Right renal pelvis (tissue), 4 donors: ENCODE measurements around the gene ZNF26. TPM values are rescaled to one million over a fixed set of nuclear protein-coding genes. Genes with fewer than 3 reads are reported as not detected.

ENCODE experiments used
- DNase-seq, 4 donors: peaks; one replicate each; pipeline ENCODE4 v3.0.0-alpha.2; 2013; ENCODE audit warnings: low read depth in 4 of 4, low spot score in 3 of 4, missing footprints in 1 of 4
- polyA plus RNA-seq, 4 donors: library from polyadenylated mRNA; unstranded; fragments of 120-200 nt; gene quantifications; one replicate each; pipeline ENCODE4 v1.2.1, GENCODE V29; 2013; ENCODE audit not compliant: insufficient read length in 4 of 4

ZNF26 gene
- polyA plus RNA-seq, 4 donors, result 10.7 to 14.2 (median 12.4) TPM

DNA sequence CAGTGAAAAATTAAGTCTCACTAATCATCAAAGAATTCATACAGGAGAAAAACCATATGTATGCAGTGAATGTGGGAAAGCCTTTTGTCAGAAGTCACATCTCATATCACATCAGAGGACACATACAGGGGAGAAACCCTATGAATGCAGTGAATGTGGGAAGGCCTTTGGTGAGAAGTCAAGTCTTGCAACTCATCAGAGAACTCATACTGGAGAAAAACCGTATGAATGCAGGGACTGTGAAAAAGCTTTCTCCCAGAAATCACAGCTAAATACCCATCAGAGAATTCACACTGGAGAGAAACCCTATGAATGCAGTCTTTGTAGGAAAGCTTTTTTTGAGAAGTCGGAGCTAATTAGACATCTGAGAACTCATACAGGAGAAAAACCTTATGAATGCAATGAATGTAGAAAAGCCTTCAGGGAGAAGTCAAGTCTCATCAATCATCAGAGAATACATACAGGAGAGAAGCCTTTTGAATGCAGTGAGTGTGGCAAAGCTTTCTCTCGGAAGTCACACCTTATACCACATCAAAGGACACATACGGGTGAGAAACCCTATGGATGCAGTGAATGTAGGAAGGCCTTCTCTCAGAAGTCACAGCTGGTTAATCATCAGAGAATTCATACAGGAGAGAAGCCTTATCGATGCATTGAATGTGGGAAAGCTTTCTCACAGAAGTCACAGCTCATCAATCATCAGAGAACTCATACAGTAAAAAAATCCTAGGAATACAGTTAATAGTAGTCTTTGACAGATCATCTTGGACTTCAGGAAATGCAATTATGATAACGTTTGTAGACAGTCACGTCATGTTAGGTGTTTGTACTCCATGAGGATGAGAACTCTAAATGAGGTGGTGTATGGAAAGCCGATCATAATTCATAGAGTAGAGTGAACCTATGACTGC is 72.3 kb downstream of the ZNF26 start:
- DNase-seq, result no peak

DNA sequence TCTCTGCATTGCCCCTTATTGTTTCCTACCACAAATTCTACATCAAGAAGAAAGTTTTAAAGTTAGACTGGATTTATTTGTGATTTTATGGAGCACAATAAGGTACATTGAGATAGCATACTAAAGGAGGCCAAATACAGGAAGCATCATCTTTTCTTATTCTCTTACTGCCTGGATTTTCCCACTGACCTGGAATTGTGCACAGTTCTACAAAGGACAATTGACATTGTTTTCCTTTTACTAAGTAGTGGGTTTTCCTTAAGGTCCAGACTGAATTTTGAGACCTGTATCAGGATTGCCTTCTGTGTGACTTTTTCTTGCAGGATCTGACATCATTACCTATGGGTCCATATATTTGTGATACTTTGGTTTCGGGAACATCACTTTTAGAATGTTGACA is 75.8 kb downstream of the ZNF26 start:
- DNase-seq, result no peak

DNA sequence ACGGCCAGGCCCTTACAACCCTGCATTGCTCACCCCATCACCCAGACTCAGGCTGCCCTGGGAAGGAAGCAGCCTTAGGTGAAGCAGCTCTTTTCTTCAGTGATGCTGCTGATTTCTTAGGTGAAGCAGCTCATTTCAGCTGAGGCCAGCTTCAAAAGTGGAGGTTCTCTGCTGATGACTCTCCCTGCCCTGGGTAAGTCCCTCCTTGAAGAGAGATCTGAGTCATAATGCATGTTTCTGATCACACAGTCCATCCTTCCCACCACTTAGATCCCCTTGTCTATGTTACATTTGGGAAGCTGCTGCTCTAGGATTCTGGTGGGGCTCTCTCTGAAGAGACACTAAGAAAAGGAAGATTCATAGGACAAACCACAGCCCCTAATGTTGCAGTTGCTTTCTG is 77.4 kb downstream of the ZNF26 start:
- DNase-seq, result no peak

DNA sequence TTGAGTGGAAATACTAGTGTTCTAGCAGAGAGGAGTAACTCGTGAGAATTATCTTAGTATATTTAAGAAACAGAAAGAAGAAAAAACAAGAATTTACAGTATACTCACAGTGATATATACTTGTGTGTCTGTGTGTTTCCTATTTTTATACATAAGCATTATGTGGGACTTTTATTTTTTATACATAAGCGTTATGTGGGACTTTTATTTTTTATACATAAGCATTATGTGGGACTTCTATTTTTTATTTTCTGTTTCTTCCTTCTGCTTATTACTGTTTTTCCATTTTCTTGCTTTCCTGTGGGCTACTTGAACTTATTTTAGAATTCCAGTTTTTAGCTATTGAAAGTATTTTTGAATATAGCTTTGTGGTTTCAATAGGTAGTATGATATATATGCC is 87.7 kb downstream of the ZNF26 start:
- no peak for DNase-seq

Other genes starting within 250 kb of the ZNF26 start
- 10 to 100 TPM; 60.1 to 66.6 (median 62.8) TPM for gene ANKLE2, start 224.5 kb upstream of the ZNF26 start, polyA plus RNA-seq
- gene GOLGA3, start 157.5 kb upstream of the ZNF26 start, polyA plus RNA-seq, result 10 to 100 TPM; 22.0 to 26.0 (median 24.3) TPM
- 10 to 100 TPM; 19.4 to 24.0 (median 21.2) TPM for gene CHFR, start 98.8 kb upstream of the ZNF26 start, polyA plus RNA-seq
- 10 to 100 TPM; 18.5 to 28.2 (median 27.8) TPM for gene ZNF605, start 30.1 kb upstream of the ZNF26 start, polyA plus RNA-seq
- 10 to 100 TPM; 55.7 to 81.0 (median 72.7) TPM for gene ZNF84, start 51.1 kb downstream of the ZNF26 start, polyA plus RNA-seq
- gene ZNF140, start 94.6 kb downstream of the ZNF26 start, polyA plus RNA-seq, result 10 to 100 TPM; 35.9 to 45.1 (median 44.2) TPM
- 1 to 10 TPM; 3.5 to 4.4 (median 3.7) TPM for gene ZNF891, start 143.9 kb downstream of the ZNF26 start, polyA plus RNA-seq
- 10 to 100 TPM; 19.2 to 24.8 (median 21.3) TPM for gene ZNF10, start 144.3 kb downstream of the ZNF26 start, polyA plus RNA-seq
- gene ZNF268, start 195.1 kb downstream of the ZNF26 start, polyA plus RNA-seq, result 10 to 100 TPM; 28.9 to 41.5 (median 37.3) TPM
- not detected for gene ANHX, start 249.5 kb downstream of the ZNF26 start, polyA plus RNA-seq